Transverse colon (tissue), 4 donors: Measurements from ENCODE around the gene PGPEP1.

ENCODE experiments used
- CTCF ChIP-seq, 5 experiments: fragments of 200-600 bp in 3 of 5; fragments of 450-650 bp in 2 of 5; sonication (generic) in 3 of 5; IDR thresholded peaks; 1 replicate in 2 of 5; 2 replicates in 3 of 5; pipeline ENCODE4 v1.5.1; 2016 to 2017; ENCODE audit warnings: antibody characterized with exemption in 5 of 5, inconsistent platforms in 3 of 5, mild to moderate bottlenecking in 2 of 5, moderate library complexity in 1 of 5
- EP300 ChIP-seq: sonication (generic); formaldehyde crosslinking; IDR thresholded peaks from one replicate; pipeline ENCODE4 v1.6.1; 2017; ENCODE audit warnings: antibody characterized with exemption, low read depth
- POLR2A ChIP-seq: fragments of 450-650 bp; IDR thresholded peaks from one replicate; pipeline ENCODE4 v1.6.1; 2016; ENCODE audit warnings: antibody characterized with exemption, mild to moderate bottlenecking, moderate library complexity
- POLR2AphosphoS5 ChIP-seq, 3 donors: sonication (generic); formaldehyde crosslinking; IDR thresholded peaks; one replicate each; pipeline ENCODE4 v1.6.1; 2016; ENCODE audit warnings: antibody characterized with exemption in 3 of 3

- TF ChIP-seq POLR2AphosphoS5 (IDR thresholded peaks at IDR 0.05) (no peak), CTCF (IDR thresholded peaks at IDR 0.05) (no peak), POLR2A (no peak), EP300 (no peak)
Observed at GRCh38 chr19:18326772-18327171, 13.6 kb upstream of the PGPEP1 start.
